Measurements from ENCODE around the gene LRRK1. TPM values are rescaled to one million over a fixed set of nuclear protein-coding genes. Genes with fewer than 3 reads are reported as not detected.

LRRK1 gene
- total and polyA plus RNA-seq, 7 donors = 7.1 to 27.4 (median 10.2) TPM

DNA sequence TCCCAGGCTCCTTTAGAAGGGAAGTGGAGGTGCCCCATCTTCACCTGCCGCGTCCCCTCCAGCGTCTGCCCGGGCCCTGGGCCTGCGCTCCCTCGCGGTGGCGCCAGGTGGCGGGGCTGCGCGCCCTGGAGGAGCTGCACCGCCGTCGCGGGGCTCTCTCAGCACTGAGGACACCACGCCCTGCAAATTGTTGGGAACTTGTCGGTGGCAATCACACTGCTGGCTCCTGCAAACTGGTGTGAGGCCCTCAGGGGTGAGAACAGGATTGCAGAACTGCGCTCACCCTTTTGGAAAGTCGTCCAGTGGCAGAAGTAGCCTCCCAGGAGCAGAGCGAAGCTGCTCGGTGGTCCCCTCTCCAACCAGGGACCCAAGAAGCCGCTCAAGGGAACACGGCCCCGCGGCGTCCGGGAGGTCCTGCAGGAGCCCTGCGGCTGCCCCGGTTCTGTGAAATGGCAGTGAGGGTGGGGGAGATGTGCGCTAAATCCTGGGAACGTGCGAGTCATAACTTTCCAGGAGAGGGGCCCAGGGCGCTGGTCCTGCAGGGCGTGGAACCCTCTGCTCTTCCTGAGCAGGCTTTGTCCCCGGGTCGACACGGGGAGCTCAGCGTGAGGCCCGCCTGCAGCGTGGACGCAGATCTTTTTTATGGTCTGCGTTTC is 995 bp upstream of the LRRK1 start:
- intact Hi-C loops (cut with DNase I) = loop anchor here (1.0 to 5.0 kb wide), 2 partner anchors 89 to 291 kb away; no protein-coding TSS in a partner anchor
- H3K27me3 ChIP-seq = no peaks in the 10 kb centered on the region
- no peaks in the 10 kb centered on the region for H3K36me3 ChIP-seq
- H3K27ac ChIP-seq = peak overlapping the region; percentile 65 to 77 (median 76)
- peak; percentile 90 for DNase-seq
- no peaks in the 10 kb centered on the region for H3K9me3 ChIP-seq
- WGBS, 2 donors = 0 to 3% methylated on average over 42 of the region's 42 CpGs
- peaks cover 0 to 35% (median 20%) of the 10 kb centered on the region in 4 donors for H3K4me1 ChIP-seq
- TF ChIP-seq, protein P1, sequence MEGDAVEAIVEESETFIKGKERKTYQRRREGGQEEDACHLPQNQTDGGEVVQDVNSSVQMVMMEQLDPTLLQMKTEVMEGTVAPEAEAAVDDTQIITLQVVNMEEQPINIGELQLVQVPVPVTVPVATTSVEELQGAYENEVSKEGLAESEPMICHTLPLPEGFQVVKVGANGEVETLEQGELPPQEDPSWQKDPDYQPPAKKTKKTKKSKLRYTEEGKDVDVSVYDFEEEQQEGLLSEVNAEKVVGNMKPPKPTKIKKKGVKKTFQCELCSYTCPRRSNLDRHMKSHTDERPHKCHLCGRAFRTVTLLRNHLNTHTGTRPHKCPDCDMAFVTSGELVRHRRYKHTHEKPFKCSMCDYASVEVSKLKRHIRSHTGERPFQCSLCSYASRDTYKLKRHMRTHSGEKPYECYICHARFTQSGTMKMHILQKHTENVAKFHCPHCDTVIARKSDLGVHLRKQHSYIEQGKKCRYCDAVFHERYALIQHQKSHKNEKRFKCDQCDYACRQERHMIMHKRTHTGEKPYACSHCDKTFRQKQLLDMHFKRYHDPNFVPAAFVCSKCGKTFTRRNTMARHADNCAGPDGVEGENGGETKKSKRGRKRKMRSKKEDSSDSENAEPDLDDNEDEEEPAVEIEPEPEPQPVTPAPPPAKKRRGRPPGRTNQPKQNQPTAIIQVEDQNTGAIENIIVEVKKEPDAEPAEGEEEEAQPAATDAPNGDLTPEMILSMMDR (IDR thresholded peaks at IDR 0.05) = peak; percentile 73 to 92 (median 88)
- TF ChIP-seq EP300 (IDR thresholded peaks at IDR 0.05) (no peak), POLR2A (IDR thresholded peaks at IDR 0.05) (no peak), POLR2AphosphoS5 (IDR thresholded peaks at IDR 0.05) (peak in 3 of 4 donors; percentile 13 to 29 (median 27))
- peak overlapping the region; percentile 61 to 87 (median 74) for H3K4me3 ChIP-seq

DNA sequence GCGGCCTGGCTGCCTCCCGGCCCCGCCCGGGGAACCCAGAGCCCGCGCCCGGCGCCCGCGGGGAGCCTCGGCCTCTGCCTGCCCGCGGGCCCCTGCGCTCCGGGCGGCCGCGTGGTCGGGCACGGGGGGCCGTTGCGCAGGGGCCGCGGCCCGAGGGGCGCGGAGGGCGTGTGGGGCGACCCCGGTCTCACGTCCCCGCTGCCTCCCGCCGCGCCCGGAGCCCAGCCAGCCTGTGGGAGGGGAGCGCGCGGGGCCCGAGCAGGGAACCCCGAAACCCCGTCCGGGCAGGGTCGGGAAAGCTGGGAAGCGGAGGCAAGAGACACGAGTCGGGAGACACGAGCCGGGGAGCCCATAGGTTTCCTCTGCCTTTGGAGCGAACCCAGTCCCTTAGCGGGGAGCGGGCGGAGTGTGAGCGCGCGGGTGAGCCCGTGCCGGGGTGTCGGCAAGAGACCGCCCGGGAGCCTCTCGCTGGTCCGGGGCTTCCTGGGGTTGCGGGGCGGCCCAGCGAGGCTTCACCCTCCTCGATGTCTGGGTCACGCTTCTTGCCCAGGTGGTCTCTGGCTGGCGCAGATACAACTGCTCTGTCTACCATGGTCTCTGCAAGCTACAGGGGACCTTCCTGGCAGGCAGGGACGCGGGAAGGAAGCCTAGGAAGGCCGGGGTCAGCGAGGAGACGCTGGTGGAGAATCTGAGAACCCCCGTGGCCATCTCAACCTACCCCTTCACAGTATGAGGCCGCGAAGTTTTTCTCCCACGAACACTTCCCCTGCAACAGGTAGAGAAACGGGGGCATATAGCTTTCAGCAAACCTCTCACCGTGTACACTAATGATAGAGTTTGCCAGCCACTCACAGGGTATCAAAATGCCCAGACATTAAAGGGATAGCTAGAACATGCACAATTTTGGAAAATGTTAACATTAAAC is 586 bp downstream of the LRRK1 start:
- peaks cover 0 to 35% (median 20%) of the 10 kb centered on the region in 4 donors for H3K4me1 ChIP-seq
- no peaks in the 10 kb centered on the region for H3K9me3 ChIP-seq
- no peak for TF ChIP-seq POLR2AphosphoS5 (IDR thresholded peaks at IDR 0.05)
- TF ChIP-seq, protein P1 (IDR thresholded peaks at IDR 0.05) = no peak
- TF ChIP-seq EP300 (IDR thresholded peaks at IDR 0.05) = no peak
- no peak for TF ChIP-seq POLR2A (IDR thresholded peaks at IDR 0.05)
- WGBS, 2 donors = 1 to 2% methylated on average over 80 of the region's 80 CpGs
- H3K36me3 ChIP-seq = peaks cover 0 to 5% (median under 1%) of the 10 kb centered on the region in 4 donors
- no peaks in the 10 kb centered on the region for H3K27me3 ChIP-seq
- peak overlapping the region; percentile 46 to 76 (median 66) for H3K27ac ChIP-seq
- peak overlapping the region; percentile 49 to 87 (median 74) for H3K4me3 ChIP-seq
- no peak for DNase-seq
- intact Hi-C loops (cut with DNase I) = loop anchor here (5.0 kb wide), 2 partner anchors 292 to 333 kb away; partner anchors contain the start of gene CHSY1

DNA sequence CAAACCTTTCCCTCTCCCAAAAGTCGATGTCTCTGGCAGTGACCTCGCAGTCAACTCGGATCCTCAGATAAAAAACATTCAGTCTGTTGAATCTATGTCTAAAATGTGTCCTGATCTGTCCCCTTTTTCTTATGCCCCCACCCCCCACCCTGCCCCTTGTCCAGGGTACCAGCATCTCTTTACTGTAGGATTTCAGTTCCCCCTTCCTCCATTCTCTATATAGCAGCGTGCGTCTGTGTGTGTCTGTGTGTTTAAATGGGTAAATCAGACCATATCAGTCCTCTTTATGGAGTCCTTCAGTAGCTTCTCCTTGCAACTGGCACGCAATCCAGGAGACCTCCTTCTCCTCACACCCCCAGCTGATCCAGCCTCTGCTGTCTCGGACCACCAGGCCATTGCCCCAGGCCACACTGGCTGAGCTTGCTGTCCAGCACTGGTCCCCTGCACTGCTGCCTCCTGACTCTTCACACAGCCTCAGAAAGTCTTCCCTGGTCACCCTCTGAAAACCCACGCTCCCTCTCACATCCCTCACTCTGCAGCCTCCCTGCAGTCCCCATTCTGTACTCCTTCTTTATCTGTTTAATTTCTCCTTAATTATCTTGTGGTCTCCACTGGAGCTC is 1.5 kb downstream of the LRRK1 start:
- no peak overlapping the region for H3K27ac ChIP-seq
- TF ChIP-seq, protein P1 (IDR thresholded peaks at IDR 0.05) = no peak
- no peak for TF ChIP-seq POLR2AphosphoS5 (IDR thresholded peaks at IDR 0.05)
- TF ChIP-seq EP300 (IDR thresholded peaks at IDR 0.05) = no peak
- TF ChIP-seq POLR2A (IDR thresholded peaks at IDR 0.05) = no peak
- H3K4me1 ChIP-seq = peaks cover 0 to 35% (median 20%) of the 10 kb centered on the region in 4 donors
- no peaks in the 10 kb centered on the region for H3K9me3 ChIP-seq
- 83 to 84% methylated on average over 8 of the region's 8 CpGs for WGBS, 2 donors
- peaks cover 0 to 14% (median 5%) of the 10 kb centered on the region in 4 donors for H3K36me3 ChIP-seq
- no peak overlapping the region for H3K4me3 ChIP-seq
- no peaks in the 10 kb centered on the region for H3K27me3 ChIP-seq
- intact Hi-C loops (cut with DNase I) = loop anchor here (5.0 kb wide), 1 partner anchor 332 kb away; the partner anchor contains the start of gene CHSY1
- no peak for DNase-seq

- H3K9me3 ChIP-seq = no peaks in the 10 kb centered on the region
- H3K36me3 ChIP-seq = peaks cover 0 to 27% (median 7%) of the 10 kb centered on the region in 4 donors
- 56 to 78% methylated on average over 13 of the region's 13 CpGs for WGBS, 2 donors
- no peaks in the 10 kb centered on the region for H3K27me3 ChIP-seq
- no peak for DNase-seq
- H3K4me1 ChIP-seq = peaks cover 0 to 33% (median 18%) of the 10 kb centered on the region in 4 donors
- peak overlapping the region in 3 of 4 donors; percentile 27 to 39 (median 32) for H3K27ac ChIP-seq
- H3K4me3 ChIP-seq = no peak overlapping the region
- intact Hi-C loops (cut with DNase I) = loop anchor here (5.0 kb wide), 1 partner anchor 330 kb away; the partner anchor contains the start of gene CHSY1
- no peak for TF ChIP-seq POLR2AphosphoS5 (IDR thresholded peaks at IDR 0.05)
- no peak for TF ChIP-seq EP300 (IDR thresholded peaks at IDR 0.05)
- TF ChIP-seq POLR2A (IDR thresholded peaks at IDR 0.05) = no peak
- TF ChIP-seq, protein P1 (IDR thresholded peaks at IDR 0.05) = no peak
Measured at GRCh38 chr15:100922192-100923040, 3.3 kb downstream of the LRRK1 start.

Data from sigmoid colon (tissue), 7 donors.